Upper lobe of left lung (tissue), 6 donors: ENCODE data around the gene CHST13. TPM values are rescaled to one million over a fixed set of nuclear protein-coding genes. Genes with fewer than 3 reads are reported as not detected.

Experiments
- ATAC-seq, 2 donors: fragments of 200-7000 bp; cut with Tn5 transposase; one replicate each; pipeline ENCODE4 v1.9.1; 2022; ENCODE audit warnings: mild to moderate bottlenecking in 2 of 2, moderate library complexity in 2 of 2; ENCODE audit not compliant: low FRiP score in 2 of 2
- DNase-seq, 2 donors: peaks; one replicate each; pipeline ENCODE4 v3.0.0-alpha.2; 2019 to 2020
- H3K27ac ChIP-seq, 4 donors: fragments of 200-600 bp; sonication (generic); one replicate each; pipeline ENCODE4 v1.5.1; 2016 to 2019
- H3K27me3 ChIP-seq, 4 donors: fragments of 200-600 bp; sonication (generic); one replicate each; pipeline ENCODE4 v1.5.1; 2017 to 2019
- H3K36me3 ChIP-seq, 4 donors: fragments of 200-600 bp; sonication (generic); one replicate each; pipeline ENCODE4 v1.5.1; 2016 to 2019
- H3K4me1 ChIP-seq, 4 donors: fragments of 200-600 bp; sonication (generic); one replicate each; pipeline ENCODE4 v1.5.1; 2018 to 2019
- H3K4me3 ChIP-seq, 4 donors: fragments of 200-600 bp; sonication (generic); one replicate each; pipeline ENCODE4 v1.5.1; 2017 to 2019; ENCODE audit warnings: mild to moderate bottlenecking in 2 of 4, moderate library complexity in 1 of 4
- H3K9me3 ChIP-seq, 4 donors: fragments of 200-600 bp; sonication (generic); one replicate each; pipeline ENCODE4 v1.5.1; 2018 to 2019
- CTCF ChIP-seq, 6 experiments: fragments of 450-650 bp in 4 of 6; fragments of 200-600 bp in 2 of 6; sonication (generic) in 2 of 6; IDR thresholded peaks; one replicate each; pipeline ENCODE4 v1.5.1; 2016 to 2019; ENCODE audit warnings: antibody characterized with exemption in 6 of 6
- EP300 ChIP-seq, 4 donors: sonication (generic); formaldehyde crosslinking; IDR thresholded peaks; one replicate each; pipeline ENCODE4 v1.5.1; 2017; ENCODE audit warnings: antibody characterized with exemption in 4 of 4, control low read depth in 2 of 4
- POLR2A ChIP-seq, 4 donors: fragments of 450-650 bp; IDR thresholded peaks; one replicate each; pipeline ENCODE4 v1.5.1; 2016 to 2017; ENCODE audit warnings: antibody characterized with exemption in 4 of 4, mild to moderate bottlenecking in 2 of 4
- POLR2AphosphoS5 ChIP-seq, 2 donors: sonication (generic); formaldehyde crosslinking; IDR thresholded peaks; one replicate each; pipeline ENCODE4 v1.5.1; 2017; ENCODE audit warnings: antibody characterized with exemption in 2 of 2
- WGBS, 2 donors: methylation state at CpG; one replicate each; pipeline ENCODE4 v1.1.5; 2017 to 2018; 5-methylcytosine and 5-hydroxymethylcytosine counted together
- total RNA-seq, 6 donors: library from RNA; depleted of rRNA in 4 of 6; stranded (reverse); fragments of >200 nt in 4 of 6; gene quantifications; one replicate each; pipeline versions ENCODE4 v1.1.0 to v1.2.1, GENCODE V29; 2016 to 2021
- donor health status: DM: no; HTN: no; CAD: no; lungs with moderate emphysema.
- donor health status: DM: no; HTN: yes; CAD: no; lungs with severe emphysema.

The CHST13 gene
- total RNA-seq, 6 donors from 2014 or later, result 0.57 to 3.1 (median 2.0) TPM; not detected in 2

- H3K27ac ChIP-seq, result peak overlapping the region; percentile 84 to 94 (median 90)
- H3K9me3 ChIP-seq, result no peaks in the 10 kb centered on the region
- peaks cover 0 to 4% (median 0%) of the 10 kb centered on the region in 4 donors for H3K36me3 ChIP-seq
- H3K4me1 ChIP-seq, result peaks cover 40 to 46% (median 42%) of the 10 kb centered on the region in 4 donors
- no peaks in the 10 kb centered on the region for H3K27me3 ChIP-seq
- WGBS, 2 donors, result 14 to 24% methylated on average over 27 to 50 of the region's 66 CpGs
- TF ChIP-seq CTCF (IDR thresholded peaks at IDR 0.05) (peak in 2 of 6 experiments; percentile 7 to 18), EP300 (IDR thresholded peaks at IDR 0.05) (no peak), POLR2AphosphoS5 (IDR thresholded peaks at IDR 0.05) (peak; percentile 61 to 79), POLR2A (IDR thresholded peaks at IDR 0.05) (peak in 3 of 4 donors; percentile 39 to 71 (median 43))
- DNase-seq (peak in 1 of 2 donors; percentile 90), ATAC-seq (peak; percentile 3 to 68)
- H3K4me3 ChIP-seq, result peak overlapping the region; percentile 41 to 80 (median 70)
Observed at GRCh38 chr3:126476166-126477060, 47.5 kb upstream of the CHST13 start.

- Histone ChIP-seq H3K9me3 (no peaks in the 10 kb centered on the region), H3K4me1 (peaks cover 33 to 43% (median 36%) of the 10 kb centered on the region in 4 donors), H3K36me3 (no peaks in the 10 kb centered on the region), H3K27ac (peak overlapping the region in 2 of 4 donors; percentile 84 to 89), H3K27me3 (no peaks in the 10 kb centered on the region), H3K4me3 (peak overlapping the region in 1 of 4 donors; percentile 80)
- no peak for TF ChIP-seq POLR2A (IDR thresholded peaks at IDR 0.05)
- no peak for TF ChIP-seq CTCF (IDR thresholded peaks at IDR 0.05)
- no peak for TF ChIP-seq EP300 (IDR thresholded peaks at IDR 0.05)
- TF ChIP-seq POLR2AphosphoS5 (IDR thresholded peaks at IDR 0.05), result no peak
- 53 to 73% methylated on average over 4 of the region's 4 CpGs for WGBS, 2 donors
- DNase-seq (no peak), ATAC-seq (no peak)
Observed at GRCh38 chr3:126477061-126477380, 46.9 kb upstream of the CHST13 start.

- H3K4me3 ChIP-seq, result no peak overlapping the region
- H3K4me1 ChIP-seq, result peaks cover 16 to 26% (median 19%) of the 10 kb centered on the region in 4 donors
- no peaks in the 10 kb centered on the region for H3K9me3 ChIP-seq
- 95 to 96% methylated on average over 13 to 14 of the region's 14 CpGs for WGBS, 2 donors
- DNase-seq (no peak), ATAC-seq (no peak)
- H3K27me3 ChIP-seq, result no peaks in the 10 kb centered on the region
- H3K27ac ChIP-seq, result no peak overlapping the region
- no peaks in the 10 kb centered on the region for H3K36me3 ChIP-seq
- no peak for TF ChIP-seq CTCF (IDR thresholded peaks at IDR 0.05)
- TF ChIP-seq POLR2AphosphoS5 (IDR thresholded peaks at IDR 0.05), result no peak
- no peak for TF ChIP-seq POLR2A (IDR thresholded peaks at IDR 0.05)
- no peak for TF ChIP-seq EP300 (IDR thresholded peaks at IDR 0.05)
Observed at GRCh38 chr3:126478581-126479310, 45.2 kb upstream of the CHST13 start.

- TF ChIP-seq EP300 (IDR thresholded peaks at IDR 0.05), result no peak
- no peak for TF ChIP-seq POLR2A (IDR thresholded peaks at IDR 0.05)
- TF ChIP-seq CTCF (IDR thresholded peaks at IDR 0.05), result no peak
Observed at GRCh38 chr3:126479642-126480041, 44.3 kb upstream of the CHST13 start.

More at GRCh38 chr3:126479642-126480041, 44.3 kb upstream of the CHST13 start:
- Histone ChIP-seq H3K27me3 (no peaks in the 10 kb centered on the region), H3K36me3 (no peaks in the 10 kb centered on the region), H3K9me3 (no peaks in the 10 kb centered on the region), H3K27ac (no peak overlapping the region), H3K4me3 (no peak overlapping the region), H3K4me1 (peaks cover 7 to 17% (median 10%) of the 10 kb centered on the region in 4 donors)
- WGBS, 2 donors, result 69 to 88% methylated on average over 1 of the region's 1 CpG
- DNase-seq, result no peak
- no peak for ATAC-seq
